ENCODE measurements around the gene ZNF385A.

The ZNF385A gene, protein sequence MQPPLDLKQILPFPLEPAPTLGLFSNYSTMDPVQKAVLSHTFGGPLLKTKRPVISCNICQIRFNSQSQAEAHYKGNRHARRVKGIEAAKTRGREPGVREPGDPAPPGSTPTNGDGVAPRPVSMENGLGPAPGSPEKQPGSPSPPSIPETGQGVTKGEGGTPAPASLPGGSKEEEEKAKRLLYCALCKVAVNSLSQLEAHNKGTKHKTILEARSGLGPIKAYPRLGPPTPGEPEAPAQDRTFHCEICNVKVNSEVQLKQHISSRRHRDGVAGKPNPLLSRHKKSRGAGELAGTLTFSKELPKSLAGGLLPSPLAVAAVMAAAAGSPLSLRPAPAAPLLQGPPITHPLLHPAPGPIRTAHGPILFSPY

GRCh38 chr12:54384591-54385041, at the start of gene ZNF385A:
ZNF385A (minus strand) TSS chr12:54384733; CDS start chr12:54384514, 219 bp downstream.
- DNase-seq (ENCODE audit: low read depth), result no peak

- no peak for DNase-seq (ENCODE audit: low read depth)
Observed at GRCh38 chr12:54432815-54433164, 48.3 kb upstream of the ZNF385A start.

GRCh38 chr12:54431911-54432814, 47.6 kb upstream of the ZNF385A start:
- no peak for DNase-seq (ENCODE audit: low read depth)

- no peak for DNase-seq (ENCODE audit: low read depth)
Observed at GRCh38 chr12:54430471-54431069, 46.0 kb upstream of the ZNF385A start.

- no peak for DNase-seq (ENCODE audit: low read depth)
Observed at GRCh38 chr12:54429014-54429471, 44.5 kb upstream of the ZNF385A start.

GRCh38 chr12:54428050-54429013, 43.8 kb upstream of the ZNF385A start:
- DNase-seq (ENCODE audit: low read depth), result no peak

DNA sequence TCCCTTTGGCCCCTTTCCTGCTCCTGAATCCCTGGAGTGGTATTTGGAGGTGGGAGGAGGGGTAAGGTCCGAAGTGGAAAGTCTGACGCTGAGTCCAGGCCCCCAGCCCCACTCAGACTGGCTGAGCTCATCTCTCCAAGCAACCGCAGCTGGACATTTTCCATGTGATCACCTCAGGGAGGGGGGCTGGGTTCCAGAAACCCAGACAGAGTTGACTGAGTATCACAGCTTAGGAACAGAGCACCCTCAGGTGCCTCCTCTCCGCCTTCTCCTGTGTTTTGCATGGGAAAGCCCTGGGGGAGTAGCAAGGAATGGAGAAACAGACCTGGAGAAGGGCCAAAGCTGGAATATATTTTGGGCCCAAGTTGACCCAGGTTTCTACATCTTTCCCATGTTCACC, 42.6 kb upstream of the ZNF385A start:
- DNase-seq (ENCODE audit: low read depth), result no peak

- DNase-seq (ENCODE audit: low read depth), result no peak
Observed at GRCh38 chr12:54426690-54427089, 42.2 kb upstream of the ZNF385A start.

DNA sequence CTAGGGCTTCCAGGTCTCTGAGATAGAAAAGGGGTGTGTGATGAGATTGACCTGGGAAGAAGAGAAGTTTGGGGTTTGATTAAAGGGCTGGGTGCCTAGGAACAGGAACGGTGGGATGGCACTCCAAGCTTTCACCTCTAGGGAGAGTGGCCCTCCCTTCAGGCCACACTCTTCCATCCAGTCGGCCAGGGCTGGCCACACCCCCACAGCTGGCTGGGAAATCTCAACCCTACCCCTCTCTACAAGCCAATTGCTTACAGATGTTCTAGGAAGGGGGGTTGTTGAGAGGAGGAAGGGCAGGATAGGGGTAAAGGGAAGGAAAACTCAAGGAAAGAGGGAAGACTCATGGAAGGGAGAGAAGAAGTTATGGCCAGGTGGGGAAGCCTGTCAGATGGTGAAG, 41.2 kb upstream of the ZNF385A start:
- no peak for DNase-seq (ENCODE audit: low read depth)

DNA sequence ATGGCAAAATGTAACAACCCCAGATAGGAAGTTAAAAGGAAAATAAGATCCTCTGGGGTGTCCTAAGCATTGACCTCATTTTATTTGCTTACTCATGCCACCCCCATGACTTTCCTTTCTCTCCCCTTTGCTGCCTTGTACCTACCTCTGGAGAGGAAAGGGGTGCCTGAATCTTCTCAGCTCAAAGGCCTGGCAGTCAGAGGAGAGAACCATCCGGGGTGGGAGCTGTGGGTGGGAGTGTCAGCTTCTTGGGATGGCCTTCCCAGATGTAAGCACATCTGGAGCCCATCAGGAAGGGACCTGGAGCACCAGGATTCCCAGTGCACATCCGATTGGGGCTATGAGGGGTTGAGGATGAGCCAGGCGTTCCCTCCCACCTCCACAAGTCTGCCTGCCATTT, 39.7 kb upstream of the ZNF385A start:
- no peak for DNase-seq (ENCODE audit: low read depth)

DNA sequence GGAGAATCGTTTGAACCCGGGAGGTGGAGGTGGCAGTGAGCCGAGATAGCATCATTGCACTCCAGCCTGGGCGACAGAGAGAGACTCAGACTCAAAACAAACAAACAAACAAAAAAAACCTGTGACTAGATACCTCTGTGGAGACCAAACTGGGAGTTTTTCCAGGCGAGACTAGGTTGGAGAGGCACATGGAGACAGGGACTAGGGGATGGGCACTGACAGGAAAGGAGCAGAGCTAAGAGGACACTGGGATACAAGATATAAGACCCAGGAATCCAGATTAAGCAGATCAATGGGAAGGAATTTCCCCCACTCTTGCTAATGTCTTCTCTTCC, 39.2 kb upstream of the ZNF385A start:
- no peak for DNase-seq (ENCODE audit: low read depth)

DNA sequence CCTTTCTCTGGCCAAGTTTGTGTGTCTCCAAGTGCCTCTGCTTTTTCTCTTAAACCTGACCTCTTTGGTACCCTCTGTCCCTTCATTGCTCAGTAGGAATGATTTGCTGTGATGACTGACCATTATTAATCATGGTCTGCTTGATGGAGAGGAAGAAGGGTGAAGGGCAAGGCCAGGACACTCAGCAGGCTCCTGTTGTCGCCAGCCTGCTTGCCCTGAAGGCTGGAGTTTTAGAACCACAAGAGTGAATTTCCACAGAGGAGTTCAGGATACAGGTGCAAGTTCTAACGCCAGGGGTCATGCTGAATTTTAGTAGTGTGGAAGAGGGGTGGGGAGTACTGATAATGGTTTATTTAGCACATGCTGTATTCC, 37.3 kb upstream of the ZNF385A start:
- DNase-seq (ENCODE audit: low read depth), result no peak

- DNase-seq (ENCODE audit: low read depth), result no peak
Observed at GRCh38 chr12:54421175-54421878, 36.8 kb upstream of the ZNF385A start.

DNA sequence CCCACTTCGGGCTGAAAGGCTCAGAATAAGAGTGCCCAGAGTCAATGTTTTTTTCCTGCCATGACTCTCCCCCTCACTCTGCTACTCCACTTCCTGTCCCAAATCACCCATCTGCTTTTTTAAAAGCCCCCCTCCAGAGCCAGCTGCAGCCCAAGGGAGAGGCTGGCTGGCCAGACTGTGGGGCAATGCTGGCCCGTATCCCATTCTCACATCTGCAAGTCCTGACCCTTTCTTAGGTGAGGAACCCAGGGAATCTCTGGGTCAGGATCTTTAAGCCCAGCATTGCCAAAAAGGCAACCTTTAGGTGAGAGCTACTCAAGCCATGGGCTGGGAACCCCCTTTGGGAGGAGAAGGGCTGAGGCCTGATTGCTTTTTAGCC, 36.2 kb upstream of the ZNF385A start:
- DNase-seq (ENCODE audit: low read depth), result no peak

- no peak for DNase-seq (ENCODE audit: low read depth)
Observed at GRCh38 chr12:54419088-54419887, 34.8 kb upstream of the ZNF385A start, which contains the start of gene ITGA5. ITGA5 (minus strand) TSS chr12:54419266; CDS start chr12:54419198, 68 bp downstream.

DNA sequence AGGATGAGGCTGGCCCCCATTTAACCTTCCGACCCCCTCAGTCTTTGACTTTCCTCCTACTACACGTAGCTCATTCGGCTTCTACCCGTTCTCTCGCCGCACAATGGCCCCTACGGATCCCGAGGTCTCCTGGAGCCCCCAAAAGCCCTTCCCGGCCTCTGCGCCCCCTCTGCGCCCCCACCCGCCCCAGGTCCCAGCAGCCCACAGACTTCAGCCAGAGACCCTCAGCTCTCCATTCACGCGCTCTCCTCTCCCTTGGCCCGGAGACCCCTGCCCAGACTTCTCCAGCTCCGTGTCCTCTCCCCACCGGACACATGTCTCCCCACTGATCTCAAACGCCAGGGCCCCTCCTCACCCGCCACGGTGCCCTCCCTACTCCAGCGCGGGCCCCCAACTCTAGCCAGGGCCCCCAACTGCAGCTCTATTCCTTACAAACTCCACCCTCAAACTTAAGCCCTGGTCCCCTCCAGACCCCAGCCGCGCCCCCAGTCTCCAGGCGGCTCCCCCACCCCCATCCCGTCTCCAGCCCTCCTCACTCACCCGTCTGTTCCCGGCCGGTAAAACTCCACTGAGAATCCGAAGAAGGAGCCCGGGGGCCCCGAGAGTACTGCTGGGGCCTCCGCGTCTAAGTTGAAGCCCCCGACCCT, 34.0 kb upstream of the ZNF385A start:
- no peak for DNase-seq (ENCODE audit: low read depth)

GRCh38 chr12:54417712-54418440, 33.3 kb upstream of the ZNF385A start:
- DNase-seq (ENCODE audit: low read depth), result no peak

DNA sequence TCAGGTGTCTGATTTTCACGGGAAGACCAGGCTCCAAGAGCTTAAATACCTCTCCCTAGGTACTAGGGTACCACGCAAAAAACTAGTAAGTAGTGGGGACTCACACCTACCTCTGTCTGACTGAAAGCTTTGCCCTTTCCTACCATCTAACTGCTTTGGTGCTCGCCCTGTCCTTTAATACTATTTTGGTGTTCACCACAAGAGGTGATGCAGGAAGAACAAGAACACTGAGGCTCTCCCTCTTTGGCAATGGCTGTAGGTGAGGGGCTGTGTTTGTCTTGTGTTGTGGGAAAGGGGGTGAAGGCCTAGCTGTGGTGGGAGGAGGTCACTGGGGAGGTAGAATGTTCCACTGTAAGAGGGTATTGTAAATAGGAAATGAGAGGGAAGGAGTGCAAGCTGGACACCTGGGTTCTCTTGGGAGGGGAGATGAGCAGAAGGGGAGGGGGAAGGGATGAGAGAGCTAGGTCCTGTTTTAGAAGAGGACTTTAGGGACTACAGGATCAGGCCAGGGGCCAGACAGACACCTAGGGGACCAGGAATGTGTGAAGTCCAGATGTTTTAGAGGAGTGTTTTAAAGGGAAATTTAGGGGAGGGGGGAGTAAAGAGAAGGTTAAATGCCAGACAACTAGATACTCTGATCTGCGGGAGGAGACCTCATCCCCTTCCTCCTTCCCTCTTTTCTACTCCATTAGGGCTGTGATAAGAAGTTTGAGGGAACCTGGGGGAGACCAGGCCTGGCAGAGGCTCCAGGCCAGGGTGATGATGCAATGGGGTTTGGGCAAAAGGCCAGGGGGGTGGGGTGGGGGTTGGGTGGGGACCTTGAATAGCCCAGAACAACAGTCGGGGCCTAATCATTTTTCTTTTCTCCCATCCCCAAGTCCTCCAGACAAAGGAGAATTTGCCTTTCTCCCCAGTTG, 32.4 kb upstream of the ZNF385A start:
- DNase-seq (ENCODE audit: low read depth), result no peak

All from stimulated activated CD8-positive, alpha-beta memory T cell treated with anti-CD3 and anti-CD28 coated beads, Interleukin-12 subunit alpha, Interleukin-12 subunit beta, amount 100 ng/mL, for 4 hours (primary cell).